Measurements from ENCODE around the gene TAS2R46.
"Not testable (repeated sequence)": the region's sequence is repeated elsewhere in the genome, so short reads cannot be mapped to it uniquely, and the experiment has no call there.

Gene TAS2R46

GRCh38 chr12:11049806-11050531 lies 12.1 kb downstream of the TAS2R46 start:
- not testable (repeated sequence) for H3K4me3 ChIP-seq (ENCODE audit: low read length)
- DNase-seq (ENCODE audit: low read depth, low spot score) = peak; percentile 5

GRCh38 chr12:11041366-11041765 lies 20.7 kb downstream of the TAS2R46 start:
- not testable (repeated sequence) for DNase-seq (ENCODE audit: low read depth, low spot score); H3K4me3 ChIP-seq (ENCODE audit: low read length)

- H3K4me3 ChIP-seq (ENCODE audit: low read length) = no peak overlapping the region
- no peak for DNase-seq (ENCODE audit: low read depth, low spot score)
These were observed 21.9 kb downstream of the TAS2R46 start for GRCh38 chr12:11040162-11040561.

- H3K4me3 ChIP-seq (ENCODE audit: low read length) = no peak overlapping the region
- no peak for DNase-seq (ENCODE audit: low read depth, low spot score)
These were observed 22.9 kb downstream of the TAS2R46 start for GRCh38 chr12:11039171-11039570.

- not testable (repeated sequence) for DNase-seq (ENCODE audit: low read depth, low spot score); H3K4me3 ChIP-seq (ENCODE audit: low read length)
These were observed 28.1 kb downstream of the TAS2R46 start for GRCh38 chr12:11033959-11034358.

- H3K4me3 ChIP-seq (ENCODE audit: low read length) = no peak within 1 kb of the TSS
These were observed 30.8 kb downstream of the TAS2R46 start, which contains the start of gene TAS2R31 for GRCh38 chr12:11031307-11031706. Gene TAS2R31, minus strand, starts transcription at chr12:11031407. Its CDS starts 72 bp downstream, at chr12:11031335.

GRCh38 chr12:11026118-11026517 lies 36.0 kb downstream of the TAS2R46 start:
- DNase-seq (ENCODE audit: low read depth, low spot score) = no peak
- no peak overlapping the region for H3K4me3 ChIP-seq (ENCODE audit: low read length)

More at GRCh38 chr12:11031307-11031706, 30.8 kb downstream of the TAS2R46 start, which contains the start of gene TAS2R31:
- DNase-seq (ENCODE audit: low read depth, low spot score) = no peak

GRCh38 chr12:11023387-11023786 lies 38.7 kb downstream of the TAS2R46 start:
- no peak overlapping the region for H3K4me3 ChIP-seq (ENCODE audit: low read length)
- DNase-seq (ENCODE audit: low read depth, low spot score) = no peak

- DNase-seq (ENCODE audit: low read depth, low spot score) = no peak
These were observed 39.6 kb downstream of the TAS2R46 start, which contains the start of gene TAS2R19 for GRCh38 chr12:11022520-11022919. Gene TAS2R19, minus strand, starts transcription at chr12:11022620. Its CDS starts 49 bp downstream, at chr12:11022571.

GRCh38 chr12:11016937-11017336 lies 45.2 kb downstream of the TAS2R46 start:
- no peak for DNase-seq (ENCODE audit: low read depth, low spot score)
- H3K4me3 ChIP-seq (ENCODE audit: low read length) = no peak overlapping the region

More at GRCh38 chr12:11022520-11022919, 39.6 kb downstream of the TAS2R46 start, which contains the start of gene TAS2R19:
- H3K4me3 ChIP-seq (ENCODE audit: low read length) = no peak within 1 kb of the TSS

- H3K4me3 ChIP-seq (ENCODE audit: low read length) = no peak overlapping the region
- no peak for DNase-seq (ENCODE audit: low read depth, low spot score)
These were observed 46.2 kb downstream of the TAS2R46 start for GRCh38 chr12:11015775-11016430.

GRCh38 chr12:11014234-11014633 lies 47.9 kb downstream of the TAS2R46 start:
- DNase-seq (ENCODE audit: low read depth, low spot score) = no peak
- H3K4me3 ChIP-seq (ENCODE audit: low read length) = no peak overlapping the region

Data from Jurkat, Clone E6-1 (cell line).